Subcutaneous adipose tissue (tissue), 4 donors: Measurements from ENCODE around the gene ZMAT3. TPM values are rescaled to one million over a fixed set of nuclear protein-coding genes. Genes with fewer than 3 reads are reported as not detected.

Experiments
- CTCF ChIP-seq: fragments of 450-650 bp; IDR thresholded peaks from one replicate; pipeline ENCODE4 v1.5.1; 2016; ENCODE audit warnings: low read depth, mild to moderate bottlenecking, control low read depth, antibody characterized with exemption, moderate library complexity
- total RNA-seq, 4 donors: library from RNA; depleted of rRNA; stranded (reverse); fragments of >200 nt; gene quantifications; one replicate each; pipeline ENCODE4 v1.1.0, GENCODE V29; 2016

ZMAT3 gene
- total RNA-seq, 4 donors from 2014 or later: 7.3 to 16.5 (median 10.7) TPM

DNA sequence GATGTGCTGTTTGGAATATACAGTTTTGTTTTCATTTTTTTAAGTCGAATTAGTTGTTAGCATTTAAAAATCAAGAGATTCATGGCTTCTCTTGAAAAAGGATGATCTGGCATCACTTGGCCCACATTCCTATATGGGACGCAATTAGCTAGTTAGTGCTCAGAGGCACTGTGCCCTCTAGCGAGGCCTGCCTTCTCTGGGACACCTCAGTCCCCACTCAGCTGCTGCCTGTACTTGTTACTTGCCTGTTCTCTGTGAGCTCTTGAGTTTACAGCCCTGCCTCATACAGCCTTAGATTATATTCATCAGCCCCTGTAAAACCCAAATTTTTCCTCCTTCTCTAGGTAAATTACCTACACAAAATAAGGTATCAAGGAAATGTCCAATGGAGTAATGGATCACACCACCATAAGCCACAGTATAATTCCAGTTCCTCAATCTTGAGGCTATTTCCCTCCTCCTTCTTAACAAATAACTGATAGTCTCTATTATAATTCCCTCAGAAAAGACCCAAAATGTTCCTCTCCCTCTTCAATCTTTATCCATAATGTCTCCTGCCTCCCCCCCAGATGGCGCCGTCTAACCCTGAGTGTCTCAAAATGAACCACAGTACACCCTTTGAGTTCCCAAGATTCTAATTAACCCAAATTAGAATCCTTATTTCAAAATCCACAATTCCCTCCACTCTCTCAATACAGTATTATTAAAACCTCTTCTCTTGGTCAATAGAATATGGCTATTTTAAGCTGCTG is 2.7 kb downstream of the ZMAT3 start:
- TF ChIP-seq CTCF: no peak

GRCh38 chr3:179067839-179068238 is 3.8 kb downstream of the ZMAT3 start:
- TF ChIP-seq CTCF: no peak

- TF ChIP-seq CTCF: no peak
Observed at GRCh38 chr3:179067291-179067690, 4.3 kb downstream of the ZMAT3 start.

GRCh38 chr3:179063945-179064560 is 7.6 kb downstream of the ZMAT3 start:
- no peak for TF ChIP-seq CTCF

GRCh38 chr3:179056326-179056725 is 15.3 kb downstream of the ZMAT3 start:
- TF ChIP-seq CTCF: no peak

DNA sequence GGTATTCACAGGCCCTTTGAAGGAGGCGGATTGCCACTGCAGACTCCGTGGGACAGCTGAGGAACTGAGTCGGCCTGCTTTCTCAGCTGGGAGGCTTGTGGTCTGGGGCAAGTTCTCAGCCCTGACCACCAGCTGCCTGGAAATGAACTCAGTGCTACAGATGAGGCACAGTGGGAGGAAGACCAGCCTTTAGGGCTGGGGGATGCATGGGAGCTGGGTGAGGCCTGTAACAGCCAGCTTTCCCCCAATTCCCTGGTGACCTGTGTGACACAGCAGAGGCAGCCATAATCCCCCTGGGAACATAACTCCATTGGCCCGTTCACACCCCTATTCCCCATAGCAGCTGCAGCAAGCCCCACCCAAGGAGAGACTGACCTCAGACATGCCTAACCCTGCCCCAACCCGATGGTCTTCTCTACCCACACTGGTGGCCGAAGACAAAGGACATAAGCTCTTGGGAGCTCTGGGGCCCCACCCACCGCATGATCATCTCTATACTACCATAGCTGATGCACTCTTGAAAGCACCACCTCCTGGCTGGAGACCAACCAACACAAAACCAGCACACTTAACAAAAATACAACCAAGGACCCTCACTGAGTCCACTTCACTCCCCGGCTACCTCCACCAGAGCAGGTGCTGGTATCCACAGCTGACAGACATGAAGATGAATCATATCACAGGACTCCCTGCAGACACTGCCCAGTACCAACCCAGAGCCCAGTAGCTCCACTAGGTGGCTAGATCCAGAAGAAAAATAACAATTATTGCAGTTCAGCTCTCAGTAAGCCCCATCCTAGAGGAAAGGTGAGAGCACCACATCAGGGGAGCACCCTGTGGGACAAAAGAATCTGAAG is 24.9 kb downstream of the ZMAT3 start:
- no peak for TF ChIP-seq CTCF
